Mesenchymal stem cell (in vitro differentiated cells and primary cell): ENCODE data around the gene C1QL1.
A peak's percentile ranks its signal among the peaks of the same experiment; 100 is the strongest.
"Not testable (repeated sequence)": the region's sequence is repeated elsewhere in the genome, so short reads cannot be mapped to it uniquely, and the experiment has no call there.

Experiments
- DNase-seq: peaks from one replicate; pipeline ENCODE4 v3.0.0-alpha.2; 2013
- H2AFZ ChIP-seq: one replicate; pipeline ENCODE4 v1.6.1; 2013; ENCODE audit warnings: low read depth, mild to moderate bottlenecking, control low read depth, inconsistent platforms, low read length, moderate library complexity
- H2AK5ac ChIP-seq: 2 replicates; pipeline ENCODE4 v1.6.1; 2013; ENCODE audit warnings: low read length, moderate library complexity, mild to moderate bottlenecking, inconsistent platforms; ENCODE audit not compliant: severe bottlenecking
- H2BK120ac ChIP-seq: one replicate; pipeline ENCODE4 v1.6.1; 2013; ENCODE audit warnings: low read depth, mild to moderate bottlenecking, inconsistent platforms, low read length, moderate library complexity
- H2BK12ac ChIP-seq, 2 experiments: one replicate each; pipeline ENCODE4 v1.6.1; 2013; ENCODE audit warnings: inconsistent platforms in 2 of 2, low read length in 2 of 2, mild to moderate bottlenecking in 2 of 2, moderate library complexity in 2 of 2, control low read depth in 1 of 2
- H2BK15ac ChIP-seq: one replicate; pipeline ENCODE4 v1.6.1; 2013; ENCODE audit warnings: mild to moderate bottlenecking, low read depth, inconsistent platforms; ENCODE audit not compliant: poor library complexity, severe bottlenecking
- H2BK5ac ChIP-seq: 2 replicates; pipeline ENCODE4 v1.6.1; 2013; ENCODE audit warnings: low read depth, mild to moderate bottlenecking, low read length, control low read depth, inconsistent platforms; ENCODE audit not compliant: poor library complexity, severe bottlenecking
- H3K14ac ChIP-seq, 2 experiments: one replicate each; pipeline ENCODE4 v1.6.1; 2013; ENCODE audit warnings: inconsistent platforms in 2 of 2, low read length in 2 of 2, control low read depth in 1 of 2, mild to moderate bottlenecking in 1 of 2, moderate library complexity in 1 of 2
- H3K18ac ChIP-seq, 2 experiments: one replicate each; pipeline ENCODE4 v1.6.1; 2013; ENCODE audit warnings: inconsistent platforms in 2 of 2, low read length in 2 of 2, control low read depth in 1 of 2, low read depth in 1 of 2, mild to moderate bottlenecking in 1 of 2
- H3K23ac ChIP-seq, 2 experiments: one replicate each; pipeline ENCODE4 v1.6.1; 2013; ENCODE audit warnings: inconsistent platforms in 2 of 2, low read length in 2 of 2, mild to moderate bottlenecking in 2 of 2, moderate library complexity in 2 of 2, control low read depth in 1 of 2
- H3K27ac ChIP-seq: 2 replicates; pipeline ENCODE4 v1.5.1; 2013; ENCODE audit warnings: mild to moderate bottlenecking, moderate library complexity, low read length, control low read depth, inconsistent platforms; ENCODE audit not compliant: poor library complexity, severe bottlenecking
- H3K27me3 ChIP-seq, 2 experiments: 2 replicates each; pipeline versions ENCODE4 v1.6.1 to v1.7.0; 2013; ENCODE audit warnings: low read length in 2 of 2, mild to moderate bottlenecking in 2 of 2, moderate library complexity in 2 of 2, control low read depth in 1 of 2, inconsistent platforms in 1 of 2; ENCODE audit not compliant: control insufficient read depth in 1 of 2, insufficient read depth in 1 of 2
- H3K36me3 ChIP-seq, 2 experiments: 2 replicates each; pipeline versions ENCODE4 v1.6.1 to v1.7.0; 2013; ENCODE audit warnings: low read length in 2 of 2, control low read depth in 1 of 2, inconsistent platforms in 1 of 2, low read depth in 1 of 2, mild to moderate bottlenecking in 1 of 2; ENCODE audit not compliant: insufficient read depth in 2 of 2, control insufficient read depth in 1 of 2
- H3K4ac ChIP-seq, 2 experiments: one replicate each; pipeline ENCODE4 v1.6.1; 2013; ENCODE audit warnings: inconsistent platforms in 2 of 2, low read length in 2 of 2, mild to moderate bottlenecking in 2 of 2, moderate library complexity in 2 of 2, control low read depth in 1 of 2, low read depth in 1 of 2
- H3K4me1 ChIP-seq: 2 replicates; pipeline ENCODE4 v1.6.1; 2013; ENCODE audit warnings: low read depth, low read length, control low read depth; ENCODE audit not compliant: control insufficient read depth, insufficient read depth
- H3K4me2 ChIP-seq: 2 replicates; pipeline ENCODE4 v1.6.1; 2013; ENCODE audit warnings: low read length, mild to moderate bottlenecking, inconsistent platforms; ENCODE audit not compliant: poor library complexity, severe bottlenecking
- H3K4me3 ChIP-seq, 2 experiments: 2 replicates each; pipeline versions ENCODE4 v1.5.1 to v1.7.0; 2013; ENCODE audit warnings: low read length in 2 of 2, mild to moderate bottlenecking in 2 of 2, control low read depth in 1 of 2, low read depth in 1 of 2; ENCODE audit not compliant: insufficient read depth in 1 of 2
- H3K79me1 ChIP-seq: replicated peaks from 2 replicates; pipeline ENCODE4 v1.6.1; 2013; ENCODE audit warnings: mild to moderate bottlenecking, control low read depth, low read length, inconsistent platforms; ENCODE audit not compliant: poor library complexity, severe bottlenecking
- H3K9ac ChIP-seq: 2 replicates; pipeline ENCODE4 v1.7.0; 2013; ENCODE audit warnings: mild to moderate bottlenecking, low read length, moderate library complexity
- H3K9me3 ChIP-seq: 2 replicates; pipeline ENCODE4 v1.7.0; 2013; ENCODE audit warnings: mild to moderate bottlenecking, low read length; ENCODE audit not compliant: control insufficient read depth
- H4K8ac ChIP-seq: one replicate; pipeline ENCODE4 v1.6.1; 2013; ENCODE audit warnings: inconsistent platforms, mild to moderate bottlenecking, low read length, moderate library complexity
- H4K91ac ChIP-seq: one replicate; pipeline ENCODE4 v1.6.1; 2013; ENCODE audit warnings: mild to moderate bottlenecking, low read length, inconsistent platforms
- WGBS: methylation state at CpG from one replicate; pipeline ENCODE4 v1.1.7; 2013; ENCODE audit warnings: mixed read lengths; 5-methylcytosine and 5-hydroxymethylcytosine counted together

Gene C1QL1

GRCh38 chr17:44952946-44953475, 15.1 kb downstream of the C1QL1 start:
- 75% methylated on average over 6 of the region's 6 CpGs for WGBS
- Histone ChIP-seq H4K91ac (no peak overlapping the region), H3K4me1 (peaks cover 5% of the 10 kb centered on the region), H2BK15ac (no peak overlapping the region), H3K18ac (no peak overlapping the region), H3K27ac (no peak overlapping the region), H3K36me3 (no peaks in the 10 kb centered on the region), H3K14ac (no peak overlapping the region), H2AFZ (no peak overlapping the region), H3K79me1 (no peaks in the 10 kb centered on the region), H4K8ac (no peak overlapping the region), H2BK12ac (no peak overlapping the region), H2AK5ac (no peak overlapping the region), H2BK5ac (no peak overlapping the region), H3K23ac (no peak overlapping the region), H3K9ac (no peak overlapping the region), H3K27me3 (peaks cover 6 to 25% of the 10 kb centered on the region in 2 experiments), H3K9me3 (no peaks in the 10 kb centered on the region), H2BK120ac (no peak overlapping the region), H3K4ac (no peak overlapping the region), H3K4me2 (no peak overlapping the region), H3K4me3 (no peak overlapping the region)
- DNase-seq: no peak

DNA sequence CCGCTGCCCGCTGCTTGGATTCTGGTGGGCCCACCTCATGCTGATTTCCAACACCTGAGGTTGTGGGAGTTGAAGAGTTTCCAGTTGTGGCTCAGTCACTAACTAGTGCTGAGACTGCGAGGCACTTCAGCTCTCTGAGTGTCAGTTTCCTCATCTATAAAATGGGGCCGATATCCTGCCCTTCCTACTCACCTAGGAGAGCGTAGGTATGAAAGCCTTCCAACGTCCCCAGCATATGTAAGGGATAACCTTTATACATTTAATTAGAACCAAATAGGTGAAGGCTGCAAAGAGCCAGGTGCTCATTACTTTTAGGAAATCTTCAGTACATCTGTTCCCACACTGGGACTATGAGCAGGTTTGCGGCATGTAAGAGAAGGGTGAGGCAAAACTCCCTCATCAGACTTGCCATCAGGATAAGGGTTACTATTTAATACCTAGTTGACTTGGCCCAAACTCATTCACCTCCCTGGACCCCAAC, 19.7 kb downstream of the C1QL1 start:
- peaks cover 5% of the 10 kb centered on the region for H3K79me1 ChIP-seq
- H3K36me3 ChIP-seq: no peaks in the 10 kb centered on the region
- H4K8ac ChIP-seq: peak overlapping the region; percentile 99
- H2BK15ac ChIP-seq: no peak overlapping the region
- no peaks in the 10 kb centered on the region for H3K27me3 ChIP-seq
- H3K23ac ChIP-seq: peak overlapping the region in 1 of 2 experiments; percentile 98
- H4K91ac ChIP-seq: peak overlapping the region; percentile 23
- WGBS: 86% methylated on average over 6 of the region's 7 CpGs
- H3K18ac ChIP-seq: peak overlapping the region; percentile 74 to 80
- H3K4me1 ChIP-seq: peaks cover 6% of the 10 kb centered on the region
- H3K4ac ChIP-seq: peak overlapping the region; percentile 87 to 99
- H3K9me3 ChIP-seq: no peaks in the 10 kb centered on the region
- H2AFZ ChIP-seq: peak overlapping the region; percentile 66
- peak overlapping the region; percentile 82 for H3K9ac ChIP-seq
- H2BK5ac ChIP-seq: no peak overlapping the region
- H3K4me2 ChIP-seq: peak overlapping the region; percentile 79
- H3K4me3 ChIP-seq: peak overlapping the region; percentile 66 to 88
- no peak overlapping the region for H3K27ac ChIP-seq
- H3K14ac ChIP-seq: peak overlapping the region in 1 of 2 experiments; percentile 19
- peak overlapping the region; percentile 4 for H2AK5ac ChIP-seq
- DNase-seq: no peak
- no peak overlapping the region for H2BK120ac ChIP-seq
- H2BK12ac ChIP-seq: peak overlapping the region in 1 of 2 experiments; percentile 68

GRCh38 chr17:44947461-44948314, 20.4 kb downstream of the C1QL1 start, which contains the start of gene KIF18B:
KIF18B (minus strand) TSS chr17:44947773; CDS start chr17:44936344, 11,429 bp downstream.
- H2AK5ac ChIP-seq: peak within 1 kb of the TSS; percentile 4
- H3K4me2 ChIP-seq: peak within 1 kb of the TSS; percentile 79
- H3K27me3 ChIP-seq: no peaks in the 10 kb centered on the region
- H3K4me3 ChIP-seq: peak within 1 kb of the TSS; percentile 88 to 95
- H3K27ac ChIP-seq: peak within 1 kb of the TSS; percentile 43
- H3K23ac ChIP-seq: peak within 1 kb of the TSS in 1 of 2 experiments; percentile 98
- H4K91ac ChIP-seq: peak within 1 kb of the TSS; percentile 83
- no peaks in the 10 kb centered on the region for H3K36me3 ChIP-seq
- H3K4me1 ChIP-seq: peaks cover 6% of the 10 kb centered on the region
- H4K8ac ChIP-seq: peak within 1 kb of the TSS; percentile 99
- peak; percentile 95 for DNase-seq
- H3K79me1 ChIP-seq: peaks cover 5% of the 10 kb centered on the region
- H2AFZ ChIP-seq: peak within 1 kb of the TSS; percentile 80
- H3K4ac ChIP-seq: peak within 1 kb of the TSS; percentile 87 to 99
- H3K18ac ChIP-seq: peak within 1 kb of the TSS; percentile 74 to 80
- H3K14ac ChIP-seq: peak within 1 kb of the TSS in 1 of 2 experiments; percentile 19
- peak within 1 kb of the TSS in 1 of 2 experiments; percentile 68 for H2BK12ac ChIP-seq
- no peak within 1 kb of the TSS for H2BK120ac ChIP-seq
- 5% methylated on average over 62 of the region's 62 CpGs for WGBS
- H2BK15ac ChIP-seq: no peak within 1 kb of the TSS
- H3K9me3 ChIP-seq: no peaks in the 10 kb centered on the region
- peak within 1 kb of the TSS; percentile 82 for H3K9ac ChIP-seq
- no peak within 1 kb of the TSS for H2BK5ac ChIP-seq

DNA sequence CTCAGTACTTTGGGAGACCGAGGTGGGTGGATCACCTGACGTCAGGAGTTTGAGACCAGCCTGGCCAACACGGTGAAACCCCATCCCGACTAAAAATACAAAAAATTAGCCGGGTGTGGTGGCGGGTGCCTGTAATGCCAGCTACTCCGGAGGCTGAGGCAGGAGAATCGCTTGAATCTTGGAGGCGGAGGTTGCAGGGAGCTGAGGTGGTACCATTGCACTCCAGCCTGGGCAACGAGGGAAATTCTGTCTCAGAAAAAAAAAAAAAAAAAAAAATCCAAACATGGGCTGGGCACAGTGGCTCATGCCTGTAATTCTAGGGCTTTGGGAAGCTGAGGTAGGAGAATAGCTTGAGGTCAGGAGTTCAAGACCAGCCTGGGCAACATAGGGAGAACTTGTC, 22.5 kb downstream of the C1QL1 start:
- H3K14ac ChIP-seq, H3K23ac ChIP-seq, H3K4me2 ChIP-seq, H2AFZ ChIP-seq, H3K36me3 ChIP-seq, H3K18ac ChIP-seq, H2BK12ac ChIP-seq, H2BK120ac ChIP-seq, H3K27me3 ChIP-seq, H3K27ac ChIP-seq, H3K9ac ChIP-seq, H3K4ac ChIP-seq, H4K91ac ChIP-seq, H4K8ac ChIP-seq, H2BK5ac ChIP-seq, DNase-seq, H3K4me3 ChIP-seq, H2BK15ac ChIP-seq, H3K9me3 ChIP-seq, H2AK5ac ChIP-seq: not testable (repeated sequence)
- Histone ChIP-seq H3K4me1 (peaks cover 12% of the 10 kb centered on the region), H3K79me1 (peaks cover 12% of the 10 kb centered on the region)
- 98% methylated on average over 10 of the region's 10 CpGs for WGBS
